Ishikawa (cell line): ENCODE results near the gene PRMT7.

Experiments
- CEBPB ChIP-seq: IDR thresholded peaks from 2 replicates; pipeline ENCODE4 v1.6.1; 2012
- CREB1 ChIP-seq: IDR thresholded peaks from 2 replicates; pipeline ENCODE4 v1.6.1; 2012; ENCODE audit warnings: low read depth
- EGR1 ChIP-seq: IDR thresholded peaks from 2 replicates; pipeline ENCODE4 v1.6.1; 2012
- EP300 ChIP-seq: IDR thresholded peaks from 2 replicates; pipeline ENCODE4 v1.6.1; 2012; ENCODE audit warnings: borderline replicate concordance
- FOXM1 ChIP-seq: IDR thresholded peaks from 2 replicates; pipeline ENCODE4 v1.6.1; 2012; ENCODE audit warnings: low read depth, borderline replicate concordance
- NFIC ChIP-seq: IDR thresholded peaks from 2 replicates; pipeline ENCODE4 v1.6.1; 2012
- RAD21 ChIP-seq: IDR thresholded peaks from 2 replicates; pipeline ENCODE4 v1.6.1; 2012; ENCODE audit warnings: low read depth
- TAF1 ChIP-seq: IDR thresholded peaks from 2 replicates; pipeline ENCODE4 v1.6.1; 2012; ENCODE audit warnings: low read depth, mild to moderate bottlenecking
- TCF12 ChIP-seq: IDR thresholded peaks from 2 replicates; pipeline ENCODE4 v1.6.1; 2012; ENCODE audit warnings: low read depth
- TEAD4 ChIP-seq: IDR thresholded peaks from 2 replicates; pipeline ENCODE4 v1.6.1; 2012
- USF1 ChIP-seq: IDR thresholded peaks from 2 replicates; pipeline ENCODE4 v1.6.1; 2012
- YY1 ChIP-seq: IDR thresholded peaks from 2 replicates; pipeline ENCODE4 v1.6.1; 2012; ENCODE audit warnings: low read depth
- ZBTB7A ChIP-seq: IDR thresholded peaks from 2 replicates; pipeline ENCODE4 v1.6.1; 2012; ENCODE audit warnings: low read depth
- TF ChIP-seq, protein P1 (sequence below): IDR thresholded peaks from 2 replicates; pipeline ENCODE4 v1.6.1; 2012; ENCODE audit warnings: low read depth, mild to moderate bottlenecking
- TF ChIP-seq, protein P2 (sequence below): IDR thresholded peaks from 2 replicates; pipeline ENCODE4 v1.6.1; 2012

PRMT7 gene

DNA sequence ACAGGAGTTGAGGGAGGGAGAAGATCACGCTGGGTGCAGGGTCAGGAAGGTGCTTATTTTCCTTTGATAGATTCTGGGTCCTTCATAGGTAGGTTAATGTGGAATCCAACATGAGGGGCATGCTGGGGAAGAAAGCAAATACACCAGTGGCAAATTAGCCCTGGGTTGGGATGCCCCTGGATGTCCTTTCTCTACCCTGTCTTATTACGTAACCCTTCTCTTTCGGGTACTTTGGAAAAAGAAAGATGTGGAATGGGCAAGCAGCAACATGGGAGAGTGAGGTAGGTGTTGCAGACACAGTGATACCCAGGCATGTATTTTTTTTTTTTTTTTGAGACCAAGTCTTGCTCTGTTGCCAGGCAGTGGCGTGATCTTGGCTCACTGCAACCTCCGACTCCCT lies 37.4 kb upstream of the PRMT7 start:
- no peak for TF ChIP-seq EGR1
- no peak for TF ChIP-seq CREB1
- no peak for TF ChIP-seq ZBTB7A
- no peak for TF ChIP-seq CEBPB
- TF ChIP-seq, protein P1, sequence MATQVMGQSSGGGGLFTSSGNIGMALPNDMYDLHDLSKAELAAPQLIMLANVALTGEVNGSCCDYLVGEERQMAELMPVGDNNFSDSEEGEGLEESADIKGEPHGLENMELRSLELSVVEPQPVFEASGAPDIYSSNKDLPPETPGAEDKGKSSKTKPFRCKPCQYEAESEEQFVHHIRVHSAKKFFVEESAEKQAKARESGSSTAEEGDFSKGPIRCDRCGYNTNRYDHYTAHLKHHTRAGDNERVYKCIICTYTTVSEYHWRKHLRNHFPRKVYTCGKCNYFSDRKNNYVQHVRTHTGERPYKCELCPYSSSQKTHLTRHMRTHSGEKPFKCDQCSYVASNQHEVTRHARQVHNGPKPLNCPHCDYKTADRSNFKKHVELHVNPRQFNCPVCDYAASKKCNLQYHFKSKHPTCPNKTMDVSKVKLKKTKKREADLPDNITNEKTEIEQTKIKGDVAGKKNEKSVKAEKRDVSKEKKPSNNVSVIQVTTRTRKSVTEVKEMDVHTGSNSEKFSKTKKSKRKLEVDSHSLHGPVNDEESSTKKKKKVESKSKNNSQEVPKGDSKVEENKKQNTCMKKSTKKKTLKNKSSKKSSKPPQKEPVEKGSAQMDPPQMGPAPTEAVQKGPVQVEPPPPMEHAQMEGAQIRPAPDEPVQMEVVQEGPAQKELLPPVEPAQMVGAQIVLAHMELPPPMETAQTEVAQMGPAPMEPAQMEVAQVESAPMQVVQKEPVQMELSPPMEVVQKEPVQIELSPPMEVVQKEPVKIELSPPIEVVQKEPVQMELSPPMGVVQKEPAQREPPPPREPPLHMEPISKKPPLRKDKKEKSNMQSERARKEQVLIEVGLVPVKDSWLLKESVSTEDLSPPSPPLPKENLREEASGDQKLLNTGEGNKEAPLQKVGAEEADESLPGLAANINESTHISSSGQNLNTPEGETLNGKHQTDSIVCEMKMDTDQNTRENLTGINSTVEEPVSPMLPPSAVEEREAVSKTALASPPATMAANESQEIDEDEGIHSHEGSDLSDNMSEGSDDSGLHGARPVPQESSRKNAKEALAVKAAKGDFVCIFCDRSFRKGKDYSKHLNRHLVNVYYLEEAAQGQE, result no peak
- TF ChIP-seq TAF1, result no peak
- TF ChIP-seq TCF12, result no peak
- no peak for TF ChIP-seq EP300
- no peak for TF ChIP-seq TEAD4
- TF ChIP-seq, protein P2, sequence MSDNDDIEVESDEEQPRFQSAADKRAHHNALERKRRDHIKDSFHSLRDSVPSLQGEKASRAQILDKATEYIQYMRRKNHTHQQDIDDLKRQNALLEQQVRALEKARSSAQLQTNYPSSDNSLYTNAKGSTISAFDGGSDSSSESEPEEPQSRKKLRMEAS, result no peak

DNA sequence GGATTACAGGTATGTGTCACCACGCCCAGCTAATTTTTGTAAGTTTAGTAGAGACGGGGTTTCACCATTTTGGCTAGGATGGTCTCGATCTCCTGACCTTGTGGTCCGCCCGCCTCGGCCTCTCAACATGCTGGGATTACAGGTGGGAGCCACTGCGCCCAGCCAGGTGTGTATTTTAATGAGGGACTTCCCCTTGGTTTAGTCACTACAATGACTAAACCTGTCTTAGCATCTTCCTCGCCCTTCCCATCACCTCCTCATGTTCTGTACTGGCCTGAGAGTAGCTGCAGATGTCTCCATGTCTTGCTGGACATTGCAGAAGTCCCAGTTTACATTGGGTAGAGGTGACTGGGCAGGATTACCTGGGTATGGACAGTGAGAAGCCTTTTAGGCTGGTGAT lies 36.9 kb upstream of the PRMT7 start:
- TF ChIP-seq NFIC, result no peak
- TF ChIP-seq EP300, result no peak
- no peak for TF ChIP-seq EGR1
- TF ChIP-seq, protein P2, result no peak
- TF ChIP-seq ZBTB7A, result no peak
- no peak for TF ChIP-seq TCF12
- no peak for TF ChIP-seq CREB1
- no peak for TF ChIP-seq USF1
- TF ChIP-seq FOXM1, result no peak
- TF ChIP-seq CEBPB, result no peak
- TF ChIP-seq TEAD4, result no peak
- TF ChIP-seq RAD21, result no peak
- no peak for TF ChIP-seq YY1
- TF ChIP-seq, protein P1, result no peak
- TF ChIP-seq TAF1, result no peak

DNA sequence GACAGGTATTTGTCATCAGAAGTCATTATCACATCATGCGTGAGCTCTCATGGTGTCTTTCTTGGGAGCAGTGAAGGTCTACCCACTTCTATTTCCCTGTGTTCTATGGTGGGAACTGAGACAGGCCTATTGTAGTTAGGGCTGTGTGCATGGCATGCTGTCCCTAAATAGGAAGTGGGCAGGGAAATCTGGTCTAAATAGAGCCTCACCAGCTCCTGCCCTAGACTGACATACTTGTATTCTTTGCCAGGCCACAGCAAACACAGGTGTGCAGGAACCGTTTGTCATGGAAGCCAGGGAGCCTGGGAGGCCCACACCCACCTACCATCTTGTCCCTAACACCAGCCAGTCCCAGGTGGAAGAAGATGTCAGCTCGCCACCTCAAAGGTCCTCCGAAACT lies 36.4 kb upstream of the PRMT7 start:
- TF ChIP-seq RAD21 (no peak), CREB1 (no peak), EGR1 (no peak), ZBTB7A (no peak), TEAD4 (no peak), USF1 (no peak), YY1 (no peak), EP300 (no peak), NFIC (no peak)
- TF ChIP-seq, protein P2, result no peak

GRCh38 chr16:68275611-68276191 lies 35.1 kb upstream of the PRMT7 start:
- no peak for TF ChIP-seq FOXM1

DNA sequence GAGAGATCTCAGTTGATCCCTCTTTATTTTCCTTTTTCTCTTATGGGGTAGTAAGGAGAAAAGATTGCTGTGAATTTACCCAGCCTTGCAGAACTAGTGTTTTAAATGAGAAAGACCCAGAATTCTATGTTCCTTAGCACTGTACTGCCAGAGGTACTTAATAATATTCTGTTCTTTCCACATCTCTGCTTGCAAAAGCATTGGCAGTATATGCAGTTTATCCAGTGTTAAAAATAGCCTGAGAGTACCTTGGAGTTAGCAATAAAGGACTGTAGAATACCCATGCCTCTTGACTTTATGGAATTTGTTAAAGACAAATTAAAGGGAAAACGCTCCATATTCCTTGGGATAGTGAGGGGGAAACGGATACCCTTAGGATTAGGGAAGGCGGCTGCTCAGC lies 34.6 kb upstream of the PRMT7 start:
- TF ChIP-seq ZBTB7A, result no peak
- TF ChIP-seq TAF1, result no peak
- no peak for TF ChIP-seq EGR1

DNA sequence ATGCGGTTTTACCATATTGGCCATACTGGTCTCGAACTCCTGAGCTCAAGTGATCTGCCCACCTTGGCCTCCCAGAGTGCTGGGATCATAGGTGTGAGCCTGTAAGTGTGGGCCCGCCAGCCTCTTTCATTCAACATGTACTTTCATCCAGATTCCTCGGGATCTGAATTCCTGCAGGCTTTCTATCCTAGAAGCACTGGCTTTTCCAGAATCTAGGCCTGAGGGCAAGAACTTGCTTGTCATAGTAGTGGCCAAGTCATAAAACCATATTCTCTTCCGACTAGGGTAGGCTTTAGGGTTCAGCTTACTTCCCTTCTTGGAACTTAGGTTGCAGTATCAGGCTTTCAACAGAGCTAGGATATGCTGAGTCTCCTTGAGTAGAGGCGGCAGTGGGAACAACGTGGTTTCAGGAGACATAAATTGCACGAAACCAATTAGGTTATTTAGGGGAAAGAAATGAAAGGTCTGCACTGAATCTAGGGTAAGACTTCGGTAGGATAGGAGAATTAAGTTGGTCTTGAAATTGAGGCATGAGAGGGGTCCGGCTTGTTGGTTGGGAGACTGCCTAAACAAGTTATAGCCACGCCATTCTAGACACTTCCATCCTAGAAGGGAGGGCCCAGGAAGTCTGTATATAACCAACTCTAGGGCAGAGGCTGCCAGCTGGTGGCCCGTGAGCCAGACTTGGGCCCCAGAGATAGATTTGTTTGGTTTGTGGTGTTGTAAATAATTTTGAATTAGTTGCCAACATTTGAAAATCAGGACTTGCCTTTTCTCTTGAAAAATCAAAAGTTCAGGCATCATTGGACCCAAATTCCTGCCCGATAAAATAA lies 30.9 kb upstream of the PRMT7 start:
- no peak for TF ChIP-seq TCF12
- no peak for TF ChIP-seq TEAD4
- no peak for TF ChIP-seq ZBTB7A
- TF ChIP-seq EGR1, result no peak
- TF ChIP-seq CEBPB, result no peak
- no peak for TF ChIP-seq EP300
- TF ChIP-seq YY1, result no peak
- no peak for TF ChIP-seq TAF1
- no peak for TF ChIP-seq NFIC
- no peak for TF ChIP-seq RAD21
- TF ChIP-seq CREB1, result no peak
- TF ChIP-seq, protein P2, result no peak
- no peak for TF ChIP-seq USF1
- TF ChIP-seq, protein P1, result no peak
- TF ChIP-seq FOXM1, result no peak
